H9 (cell line): ENCODE results near the gene TADA2A. TPM values are rescaled to one million over a fixed set of nuclear protein-coding genes. Genes with fewer than 3 reads are reported as not detected.

Experiments used
- DNase-seq: peaks from one replicate; pipeline ENCODE4 v3.0.0-alpha.2; 2017
- H2AFZ ChIP-seq: one replicate; pipeline ENCODE4 v1.6.1; 2013; ENCODE audit warnings: mild to moderate bottlenecking, low read length, control low read depth, moderate library complexity
- H2AK5ac ChIP-seq: 2 replicates; pipeline ENCODE4 v1.6.1; 2013; ENCODE audit warnings: low read length, control low read depth, mixed read lengths; ENCODE audit not compliant: insufficient read length
- H2BK120ac ChIP-seq: one replicate; pipeline ENCODE4 v1.6.1; 2013; ENCODE audit warnings: low read depth, mild to moderate bottlenecking, low read length, control low read depth, inconsistent platforms; ENCODE audit not compliant: poor library complexity, severe bottlenecking
- H2BK12ac ChIP-seq: 2 replicates; pipeline ENCODE4 v1.6.1; 2013; ENCODE audit warnings: low read length, control low read depth, mixed read lengths, low read depth; ENCODE audit not compliant: insufficient read length
- H2BK15ac ChIP-seq: 2 replicates; pipeline ENCODE4 v1.6.1; 2013; ENCODE audit warnings: low read depth, low read length, control low read depth
- H2BK20ac ChIP-seq: one replicate; pipeline ENCODE4 v1.6.1; 2013; ENCODE audit warnings: low read depth, mild to moderate bottlenecking, low read length, control low read depth, inconsistent platforms; ENCODE audit not compliant: poor library complexity, severe bottlenecking
- H2BK5ac ChIP-seq: 2 replicates; pipeline ENCODE4 v1.6.1; 2013; ENCODE audit warnings: low read length, control low read depth, mixed read lengths; ENCODE audit not compliant: insufficient read length
- H3K14ac ChIP-seq: 2 replicates; pipeline ENCODE4 v1.6.1; 2013; ENCODE audit warnings: low read length, control low read depth; ENCODE audit not compliant: insufficient read depth
- H3K18ac ChIP-seq: 2 replicates; pipeline ENCODE4 v1.6.1; 2013; ENCODE audit warnings: low read depth, mild to moderate bottlenecking, mixed read lengths, low read length, control low read depth; ENCODE audit not compliant: insufficient read length
- H3K23ac ChIP-seq: 2 replicates; pipeline ENCODE4 v1.6.1; 2013; ENCODE audit warnings: low read length, control low read depth, mixed read lengths, low read depth; ENCODE audit not compliant: insufficient read length
- H3K23me2 ChIP-seq: 2 replicates; pipeline ENCODE4 v1.6.1; 2013; ENCODE audit warnings: low read depth, mild to moderate bottlenecking, mixed read lengths, low read length, control low read depth; ENCODE audit not compliant: insufficient read length, poor library complexity, severe bottlenecking
- H3K27ac ChIP-seq: 2 replicates; pipeline ENCODE4 v1.5.1; 2013; ENCODE audit warnings: low read length, control low read depth, mixed read lengths, low read depth; ENCODE audit not compliant: insufficient read length
- H3K27me3 ChIP-seq: 2 replicates; pipeline ENCODE4 v1.6.1; 2013; ENCODE audit warnings: low read length, control low read depth, inconsistent platforms; ENCODE audit not compliant: insufficient read depth
- H3K4ac ChIP-seq: 2 replicates; pipeline ENCODE4 v1.6.1; 2013; ENCODE audit warnings: low read depth, mild to moderate bottlenecking, control low read depth, inconsistent platforms, low read length, moderate library complexity
- H3K4me1 ChIP-seq: 2 replicates; pipeline ENCODE4 v1.6.1; 2013; ENCODE audit warnings: low read length, control low read depth, inconsistent platforms; ENCODE audit not compliant: insufficient read depth
- H3K4me2 ChIP-seq: 2 replicates; pipeline ENCODE4 v1.6.1; 2013; ENCODE audit warnings: low read length, control low read depth, mixed read lengths; ENCODE audit not compliant: insufficient read length, insufficient read depth
- H3K56ac ChIP-seq: 2 replicates; pipeline ENCODE4 v1.6.1; 2013; ENCODE audit warnings: low read depth, mild to moderate bottlenecking, mixed read lengths, low read length, control low read depth; ENCODE audit not compliant: insufficient read length
- H3K79me1 ChIP-seq: 2 replicates; pipeline ENCODE4 v1.6.1; 2013; ENCODE audit warnings: low read depth, mild to moderate bottlenecking, moderate library complexity, low read length, control low read depth, inconsistent platforms; ENCODE audit not compliant: insufficient read depth, poor library complexity, severe bottlenecking
- H3K79me2 ChIP-seq: 2 replicates; pipeline ENCODE4 v1.6.1; 2013; ENCODE audit warnings: low read length, control low read depth, inconsistent platforms; ENCODE audit not compliant: insufficient read depth
- H3K9ac ChIP-seq: 2 replicates; pipeline ENCODE4 v1.6.1; 2013; ENCODE audit warnings: low read length, control low read depth, mixed read lengths; ENCODE audit not compliant: insufficient read length; ENCODE audit errors: extremely low read depth
- H3K9me3 ChIP-seq: one replicate; pipeline ENCODE4 v1.6.1; 2013; ENCODE audit warnings: low read depth, low read length, inconsistent platforms; ENCODE audit not compliant: control insufficient read depth
- H3T11ph ChIP-seq: one replicate; pipeline ENCODE4 v1.6.1; 2013; ENCODE audit warnings: mild to moderate bottlenecking, low read length, control low read depth, inconsistent platforms
- H4K20me1 ChIP-seq: one replicate; pipeline ENCODE4 v1.6.1; 2013; ENCODE audit not compliant: control insufficient read depth, insufficient read length, insufficient read depth
- H4K5ac ChIP-seq: 2 replicates; pipeline ENCODE4 v1.6.1; 2013; ENCODE audit warnings: low read depth, mild to moderate bottlenecking, mixed read lengths, low read length, control low read depth; ENCODE audit not compliant: insufficient read length
- H4K8ac ChIP-seq: replicated peaks from 2 replicates; pipeline ENCODE4 v1.6.1; 2013; ENCODE audit warnings: low read length, control low read depth, mixed read lengths, low read depth; ENCODE audit not compliant: insufficient read length
- H4K91ac ChIP-seq: 2 replicates; pipeline ENCODE4 v1.6.1; 2013; ENCODE audit warnings: low read depth, mild to moderate bottlenecking, moderate library complexity, mixed read lengths, low read length, control low read depth; ENCODE audit not compliant: insufficient read length
- H3K27ac Mint-ChIP-seq, 3 experiments: 2 replicates in 2 of 3; 3 replicates in 1 of 3; pipeline ENCODE4 v1.8.0; 2020 to 2021; ENCODE audit warnings: mixed read lengths in 3 of 3, mild to moderate bottlenecking in 1 of 3, moderate library complexity in 1 of 3
- H3K27me3 Mint-ChIP-seq: 2 replicates; pipeline ENCODE4 v1.8.0; 2021; ENCODE audit warnings: low read depth, mild to moderate bottlenecking, moderate library complexity, mixed read lengths
- H3K36me3 Mint-ChIP-seq, 3 experiments: 2 replicates in 2 of 3; 3 replicates in 1 of 3; pipeline ENCODE4 v1.8.0; 2020 to 2021; ENCODE audit warnings: low read depth in 3 of 3, mixed read lengths in 3 of 3; ENCODE audit not compliant: insufficient read depth in 1 of 3
- H3K4me1 Mint-ChIP-seq, 2 experiments: 2 replicates each; pipeline ENCODE4 v1.8.0; 2020; ENCODE audit warnings: mixed read lengths in 2 of 2
- H3K4me3 Mint-ChIP-seq, 2 experiments: 2 replicates in 1 of 2; 3 replicates in 1 of 2; pipeline ENCODE4 v1.8.0; 2020 to 2021; ENCODE audit warnings: mild to moderate bottlenecking in 2 of 2, mixed read lengths in 2 of 2, moderate library complexity in 1 of 2
- H3K9me3 Mint-ChIP-seq, 2 experiments: 2 replicates in 1 of 2; 3 replicates in 1 of 2; pipeline ENCODE4 v1.8.0; 2020; ENCODE audit warnings: mild to moderate bottlenecking in 2 of 2, mixed read lengths in 2 of 2, moderate library complexity in 1 of 2
- CTCF ChIP-seq: fragments of 200-600 bp; sonication (generic); conservative IDR thresholded peaks from 3 replicates; pipeline ENCODE4 v1.8.0; 2021; ENCODE audit warnings: antibody characterized with exemption, mild to moderate bottlenecking
- WGBS: extraction: QIAGEN DNeasy Blood & Tissue Kit; methylation state at CpG from one replicate; pipeline ENCODE4 v1.1.7; 2013; ENCODE audit warnings: missing lambda C conversion rate, low lambda C conversion rate, mixed read lengths; ENCODE audit not compliant: insufficient read length; ENCODE audit errors: extremely low coverage; 5-methylcytosine and 5-hydroxymethylcytosine counted together
- total RNA-seq: library from RNA; stranded (reverse); gene quantifications from 2 replicates; pipeline ENCODE4 v1.2.1, GENCODE V29; 2021

Gene TADA2A
- total RNA-seq, 1 experiment from 2014 or later: 20.9 TPM

GRCh38 chr17:37438141-37438540 is 31.5 kb downstream of the TADA2A start:
- Mint-ChIP-seq H3K27ac (peak overlapping the region in 1 of 3 experiments; percentile 79; a peak in 1 of 7 replicates), H3K4me1 (no peaks in the 10 kb centered on the region), H3K36me3 (peaks cover 4 to 60% (median 53%) of the 10 kb centered on the region in 3 experiments; a peak in 6 of 7 replicates), H3K4me3 (no peak overlapping the region), H3K27me3 (no peaks in the 10 kb centered on the region), H3K9me3 (no peaks in the 10 kb centered on the region)
- Histone ChIP-seq H4K8ac (no peak overlapping the region), H3T11ph (no peak overlapping the region), H2BK120ac (no peak overlapping the region), H2BK20ac (no peak overlapping the region), H2AK5ac (no peak overlapping the region), H2BK15ac (no peak overlapping the region), H2BK5ac (no peak overlapping the region), H3K79me2 (no peaks in the 10 kb centered on the region), H3K27ac (no peak overlapping the region), H3K4me2 (no peak overlapping the region), H3K9ac (no peak overlapping the region), H3K4me1 (no peaks in the 10 kb centered on the region), H2AFZ (no peak overlapping the region), H3K27me3 (no peaks in the 10 kb centered on the region), H3K56ac (no peak overlapping the region), H3K14ac (no peak overlapping the region), H3K23ac (no peak overlapping the region), H3K9me3 (no peaks in the 10 kb centered on the region), H3K79me1 (peaks cover 2% of the 10 kb centered on the region), H3K18ac (no peak overlapping the region), H3K4ac (no peak overlapping the region), H4K91ac (no peak overlapping the region), H3K23me2 (no peaks in the 10 kb centered on the region), H2BK12ac (no peak overlapping the region), H4K5ac (no peak overlapping the region), H4K20me1 (no peaks in the 10 kb centered on the region)
- peak; percentile 66 for TF ChIP-seq CTCF
- no CpG with 5 or more reads among the region's 4 CpGs for WGBS
- no peak for DNase-seq
